Prostate gland (tissue), 2 donors: ENCODE data around the gene PRMT7.

Experiments used
- CTCF ChIP-seq, 4 experiments: fragments of 200-600 bp in 2 of 4; fragments of 450-650 bp in 2 of 4; sonication (generic) in 2 of 4; IDR thresholded peaks; 1 replicate in 3 of 4; 2 replicates in 1 of 4; pipeline ENCODE4 v1.5.1; 2016 to 2019; ENCODE audit warnings: antibody characterized with exemption in 4 of 4, mild to moderate bottlenecking in 2 of 4, moderate library complexity in 2 of 4
- POLR2A ChIP-seq: fragments of 450-650 bp; IDR thresholded peaks from one replicate; pipeline ENCODE4 v1.6.1; 2016; ENCODE audit warnings: antibody characterized with exemption, mild to moderate bottlenecking
- POLR2AphosphoS5 ChIP-seq: sonication (generic); formaldehyde crosslinking; IDR thresholded peaks from one replicate; pipeline ENCODE4 v1.6.1; 2017; ENCODE audit warnings: antibody characterized with exemption

- TF ChIP-seq CTCF (IDR thresholded peaks at IDR 0.05) (no peak), POLR2A (no peak), POLR2AphosphoS5 (no peak)
These were observed 36.2 kb downstream of the PRMT7 start for GRCh38 chr16:68346892-68347480.
